HUES6 (cell line): ENCODE results near the gene SPATS2.

Experiments
- H3K27ac ChIP-seq: 2 replicates; pipeline ENCODE4 v1.7.0; 2013; ENCODE audit warnings: low read depth, mild to moderate bottlenecking, low read length, inconsistent platforms
- H3K27me3 ChIP-seq: 2 replicates; pipeline ENCODE4 v1.6.1; 2013; ENCODE audit warnings: low read length; ENCODE audit not compliant: control insufficient read depth, insufficient read depth
- H3K36me3 ChIP-seq: 2 replicates; pipeline ENCODE4 v1.6.1; 2013; ENCODE audit warnings: low read length; ENCODE audit not compliant: control insufficient read depth, insufficient read depth
- H3K4me1 ChIP-seq: 2 replicates; pipeline ENCODE4 v1.6.1; 2013; ENCODE audit warnings: low read length; ENCODE audit not compliant: control insufficient read depth, insufficient read depth
- H3K4me3 ChIP-seq: 2 replicates; pipeline ENCODE4 v1.5.1; 2013; ENCODE audit warnings: low read depth, low read length
- H3K9ac ChIP-seq: one replicate; pipeline ENCODE4 v1.6.1; 2013; ENCODE audit warnings: mild to moderate bottlenecking, low read length
- H3K9me3 ChIP-seq: 2 replicates; pipeline ENCODE4 v1.6.1; 2013; ENCODE audit warnings: low read depth, low read length; ENCODE audit not compliant: control insufficient read depth, insufficient read depth

SPATS2 gene

GRCh38 chr12:49537231-49537751 is 170.0 kb downstream of the SPATS2 start:
- peaks cover 78% of the 10 kb centered on the region for H3K27me3 ChIP-seq
- peak overlapping the region; percentile 51 for H3K4me3 ChIP-seq

GRCh38 chr12:49537752-49538509 is 170.7 kb downstream of the SPATS2 start:
- no peaks in the 10 kb centered on the region for H3K9me3 ChIP-seq
- peak overlapping the region; percentile 51 for H3K4me3 ChIP-seq
- peaks cover 17% of the 10 kb centered on the region; the same call in 1 of the 2 replicates for H3K4me1 ChIP-seq
- H3K27ac ChIP-seq, result no peak overlapping the region
- H3K27me3 ChIP-seq, result peaks cover 84% of the 10 kb centered on the region
- no peak overlapping the region for H3K9ac ChIP-seq
- H3K36me3 ChIP-seq, result no peaks in the 10 kb centered on the region

More at GRCh38 chr12:49537231-49537751, 170.0 kb downstream of the SPATS2 start:
- no peaks in the 10 kb centered on the region for H3K9me3 ChIP-seq
- peaks cover 17% of the 10 kb centered on the region; the same call in 1 of the 2 replicates for H3K4me1 ChIP-seq
- H3K9ac ChIP-seq, result no peak overlapping the region
- no peak overlapping the region for H3K27ac ChIP-seq
- no peaks in the 10 kb centered on the region for H3K36me3 ChIP-seq

GRCh38 chr12:49538510-49539403 is 171.5 kb downstream of the SPATS2 start, which contains the start of gene KCNH3:
TSS of gene KCNH3 (plus strand) at chr12:49539030. CDS start at chr12:49539417, 387 bp downstream.
- H3K9me3 ChIP-seq, result no peaks in the 10 kb centered on the region
- H3K27me3 ChIP-seq, result peaks cover 93% of the 10 kb centered on the region
- H3K4me1 ChIP-seq, result peaks cover 18% of the 10 kb centered on the region; the same call in 1 of the 2 replicates
- no peak within 1 kb of the TSS for H3K9ac ChIP-seq
- H3K27ac ChIP-seq, result no peak within 1 kb of the TSS
- peak within 1 kb of the TSS; percentile 51 for H3K4me3 ChIP-seq
- H3K36me3 ChIP-seq, result no peaks in the 10 kb centered on the region

- no peaks in the 10 kb centered on the region for H3K9me3 ChIP-seq
- H3K27me3 ChIP-seq, result peaks cover 100% of the 10 kb centered on the region
- H3K27ac ChIP-seq, result no peak overlapping the region
- no peak overlapping the region for H3K9ac ChIP-seq
- H3K4me1 ChIP-seq, result peaks cover 23% of the 10 kb centered on the region; the same call in 1 of the 2 replicates
- peak overlapping the region; percentile 27 for H3K4me3 ChIP-seq
- no peaks in the 10 kb centered on the region for H3K36me3 ChIP-seq
Measured at GRCh38 chr12:49539406-49540228, 172.4 kb downstream of the SPATS2 start.

- Histone ChIP-seq H3K27ac (no peak overlapping the region), H3K9ac (no peak overlapping the region), H3K9me3 (no peaks in the 10 kb centered on the region), H3K4me1 (peaks cover 23% of the 10 kb centered on the region; the same call in 1 of the 2 replicates), H3K4me3 (no peak overlapping the region), H3K36me3 (no peaks in the 10 kb centered on the region), H3K27me3 (peaks cover 99% of the 10 kb centered on the region)
Measured at GRCh38 chr12:49540229-49541139, 173.2 kb downstream of the SPATS2 start.

- H3K27ac ChIP-seq, result no peak overlapping the region
- H3K27me3 ChIP-seq, result peaks cover 99% of the 10 kb centered on the region
- peaks cover 23% of the 10 kb centered on the region; the same call in 1 of the 2 replicates for H3K4me1 ChIP-seq
- H3K36me3 ChIP-seq, result no peaks in the 10 kb centered on the region
- no peaks in the 10 kb centered on the region for H3K9me3 ChIP-seq
- H3K9ac ChIP-seq, result no peak overlapping the region
- H3K4me3 ChIP-seq, result no peak overlapping the region
Measured at GRCh38 chr12:49541140-49541861, 174.0 kb downstream of the SPATS2 start.

GRCh38 chr12:49541911-49542505 is 174.7 kb downstream of the SPATS2 start:
- Histone ChIP-seq H3K4me3 (no peak overlapping the region), H3K27ac (no peak overlapping the region), H3K9me3 (no peaks in the 10 kb centered on the region), H3K27me3 (peaks cover 97% of the 10 kb centered on the region), H3K36me3 (no peaks in the 10 kb centered on the region), H3K9ac (no peak overlapping the region), H3K4me1 (peaks cover 23% of the 10 kb centered on the region; the same call in 1 of the 2 replicates)

GRCh38 chr12:49542592-49543160 is 175.4 kb downstream of the SPATS2 start:
- Histone ChIP-seq H3K27me3 (peaks cover 97% of the 10 kb centered on the region), H3K36me3 (no peaks in the 10 kb centered on the region), H3K4me3 (no peak overlapping the region), H3K9me3 (no peaks in the 10 kb centered on the region), H3K4me1 (peaks cover 18% of the 10 kb centered on the region; the same call in 1 of the 2 replicates), H3K9ac (no peak overlapping the region), H3K27ac (no peak overlapping the region)
